DND-41 (cell line): ENCODE results near the gene NDUFB11.

Experiments
- ATAC-seq: fragments of 200-7000 bp; cut with Tn5 transposase; 3 replicates; pipeline ENCODE4 v1.9.1; 2021; ENCODE audit warnings: low read depth; ENCODE audit not compliant: insufficient read depth
- DNase-seq: peaks from one replicate; pipeline ENCODE4 v3.0.0-alpha.2; 2020
- H2AFZ ChIP-seq: 2 replicates; pipeline ENCODE4 v1.6.0; 2012; ENCODE audit warnings: low read depth, low read length
- H3K27ac ChIP-seq: 2 replicates; pipeline ENCODE4 v1.5.1; 2012; ENCODE audit warnings: low read length, inconsistent platforms
- H3K27me3 ChIP-seq: fragments of 200-600 bp; sonication (generic); 2 replicates; pipeline ENCODE4 v1.6.0; 2012; ENCODE audit warnings: low read length, mild to moderate bottlenecking, inconsistent platforms; ENCODE audit not compliant: insufficient read depth, poor library complexity
- H3K36me3 ChIP-seq: 2 replicates; pipeline ENCODE4 v1.5.1; 2012; ENCODE audit warnings: low read length, inconsistent platforms; ENCODE audit not compliant: insufficient read depth
- H3K4me1 ChIP-seq: 2 replicates; pipeline ENCODE4 v1.5.1; 2012; ENCODE audit warnings: mild to moderate bottlenecking, low read length; ENCODE audit not compliant: insufficient read depth
- H3K4me2 ChIP-seq: 2 replicates; pipeline ENCODE4 v1.6.0; 2012; ENCODE audit warnings: mild to moderate bottlenecking, moderate library complexity, low read length, inconsistent platforms; ENCODE audit not compliant: insufficient read depth
- H3K4me3 ChIP-seq, 2 experiments: fragments of 200-600 bp in 1 of 2; shearing (Covaris generic) in 1 of 2; 2 replicates each; pipeline ENCODE4 v1.5.1; 2012 to 2016; ENCODE audit warnings: inconsistent platforms in 2 of 2, low read length in 2 of 2, mild to moderate bottlenecking in 2 of 2, low read depth in 1 of 2, moderate library complexity in 1 of 2
- H3K79me2 ChIP-seq: 2 replicates; pipeline ENCODE4 v1.6.0; 2012; ENCODE audit warnings: low read length, inconsistent platforms; ENCODE audit not compliant: insufficient read depth
- H3K9ac ChIP-seq: 2 replicates; pipeline ENCODE4 v1.6.0; 2012; ENCODE audit warnings: low read depth, mild to moderate bottlenecking, inconsistent platforms, low read length, moderate library complexity
- H3K9me3 ChIP-seq: 2 replicates; pipeline ENCODE4 v1.5.1; 2012; ENCODE audit warnings: low read length, moderate library complexity, mild to moderate bottlenecking, inconsistent platforms; ENCODE audit not compliant: insufficient read depth, severe bottlenecking
- H4K20me1 ChIP-seq: 2 replicates; pipeline ENCODE4 v1.6.0; 2012; ENCODE audit warnings: low read length; ENCODE audit not compliant: insufficient read depth
- EZH2 ChIP-seq: IDR thresholded peaks from 3 replicates; pipeline ENCODE4 v1.6.1; 2012; ENCODE audit warnings: borderline replicate concordance, low read depth, mild to moderate bottlenecking, moderate library complexity, low read length, inconsistent platforms; ENCODE audit not compliant: severe bottlenecking
- TF ChIP-seq, protein P1 (sequence below): IDR thresholded peaks from 2 replicates; pipeline ENCODE4 v1.5.1; 2012; ENCODE audit warnings: borderline replicate concordance, low read length, moderate library complexity, mild to moderate bottlenecking; ENCODE audit not compliant: poor library complexity, severe bottlenecking; ENCODE audit errors: extremely low read depth

The NDUFB11 gene

DNA sequence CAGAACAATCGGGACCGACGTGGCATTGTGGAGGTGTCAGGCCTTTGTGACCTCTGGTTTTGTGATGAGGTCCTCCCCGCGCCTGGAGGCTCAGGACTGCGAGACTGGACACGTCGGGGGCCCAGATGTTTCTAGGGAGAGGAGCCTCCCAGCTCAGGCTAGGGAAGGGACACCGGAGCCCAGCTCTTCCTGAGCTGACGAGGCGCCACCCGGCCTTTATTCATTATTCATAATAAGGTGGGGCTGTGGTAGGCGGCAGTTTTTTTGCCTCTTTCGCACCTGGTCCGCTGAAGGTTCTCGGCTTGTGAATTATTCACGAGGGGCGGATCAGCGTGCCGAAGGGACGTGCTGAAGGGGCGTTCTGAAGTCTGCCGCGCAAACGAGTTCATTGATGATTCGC is 46.8 kb upstream of the NDUFB11 start:
- Histone ChIP-seq H3K4me1 (peaks cover 52% of the 10 kb centered on the region), H3K79me2 (peaks cover 44% of the 10 kb centered on the region), H3K9ac (peak overlapping the region; percentile 74), H3K4me2 (peak overlapping the region; percentile 89), H4K20me1 (peaks cover 9% of the 10 kb centered on the region; the same call in 1 of the 2 replicates), H3K4me3 (peak overlapping the region; percentile 80 to 85), H3K9me3 (no peaks in the 10 kb centered on the region), H3K27me3 (no peaks in the 10 kb centered on the region), H3K27ac (peak overlapping the region; percentile 79), H3K36me3 (peaks cover 14% of the 10 kb centered on the region), H2AFZ (peak overlapping the region; percentile 75)
- DNase-seq = peak; percentile 54
- TF ChIP-seq, protein P1, sequence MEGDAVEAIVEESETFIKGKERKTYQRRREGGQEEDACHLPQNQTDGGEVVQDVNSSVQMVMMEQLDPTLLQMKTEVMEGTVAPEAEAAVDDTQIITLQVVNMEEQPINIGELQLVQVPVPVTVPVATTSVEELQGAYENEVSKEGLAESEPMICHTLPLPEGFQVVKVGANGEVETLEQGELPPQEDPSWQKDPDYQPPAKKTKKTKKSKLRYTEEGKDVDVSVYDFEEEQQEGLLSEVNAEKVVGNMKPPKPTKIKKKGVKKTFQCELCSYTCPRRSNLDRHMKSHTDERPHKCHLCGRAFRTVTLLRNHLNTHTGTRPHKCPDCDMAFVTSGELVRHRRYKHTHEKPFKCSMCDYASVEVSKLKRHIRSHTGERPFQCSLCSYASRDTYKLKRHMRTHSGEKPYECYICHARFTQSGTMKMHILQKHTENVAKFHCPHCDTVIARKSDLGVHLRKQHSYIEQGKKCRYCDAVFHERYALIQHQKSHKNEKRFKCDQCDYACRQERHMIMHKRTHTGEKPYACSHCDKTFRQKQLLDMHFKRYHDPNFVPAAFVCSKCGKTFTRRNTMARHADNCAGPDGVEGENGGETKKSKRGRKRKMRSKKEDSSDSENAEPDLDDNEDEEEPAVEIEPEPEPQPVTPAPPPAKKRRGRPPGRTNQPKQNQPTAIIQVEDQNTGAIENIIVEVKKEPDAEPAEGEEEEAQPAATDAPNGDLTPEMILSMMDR = no peak
- TF ChIP-seq EZH2 = no peak
- no peak for ATAC-seq

DNA sequence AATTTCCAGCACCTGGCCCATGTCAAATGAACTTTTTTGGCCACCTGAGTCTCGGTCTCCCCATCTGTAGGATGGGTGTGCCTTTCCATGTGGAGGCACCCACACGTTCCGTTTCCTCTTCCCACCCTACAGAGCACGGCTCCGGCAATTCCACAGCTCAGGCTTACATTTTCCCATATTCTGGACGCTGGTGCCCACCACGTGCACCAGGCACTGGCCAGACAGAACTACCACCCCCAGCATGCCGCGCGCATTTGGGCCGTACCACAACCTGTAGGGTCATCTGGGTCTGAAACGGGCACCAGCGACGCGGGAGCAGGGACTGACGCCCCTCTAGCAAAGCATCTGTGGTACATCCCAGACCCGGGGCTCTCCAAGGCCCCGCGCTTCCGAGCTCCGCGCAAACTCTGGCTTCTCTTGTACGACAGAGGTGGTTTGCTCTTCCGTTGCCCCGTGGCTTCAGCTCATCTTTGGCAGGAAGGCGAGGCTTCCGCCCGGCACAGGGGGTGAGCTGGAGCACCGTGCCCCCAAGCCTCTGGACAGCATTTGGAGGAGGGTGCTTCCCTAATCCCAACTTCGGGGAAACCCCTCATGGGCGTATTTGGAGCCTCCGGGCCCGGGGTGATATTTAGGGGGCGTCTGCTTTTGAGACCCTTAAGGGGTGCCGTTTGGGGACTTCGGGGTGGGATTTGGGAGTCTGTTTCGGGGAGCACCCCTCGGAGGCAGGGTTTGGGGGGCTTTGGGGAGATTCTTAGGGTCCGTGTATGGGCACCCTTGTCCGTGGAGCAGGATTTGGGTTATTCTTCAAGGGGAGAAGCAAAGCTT is 46.2 kb upstream of the NDUFB11 start:
- Histone ChIP-seq H3K4me3 (peak overlapping the region; percentile 80 to 85), H3K36me3 (peaks cover 14% of the 10 kb centered on the region), H3K27me3 (no peaks in the 10 kb centered on the region), H3K9ac (peak overlapping the region; percentile 74), H2AFZ (peak overlapping the region; percentile 75), H3K4me2 (peak overlapping the region; percentile 89), H3K79me2 (peaks cover 37% of the 10 kb centered on the region), H3K4me1 (peaks cover 46% of the 10 kb centered on the region), H3K27ac (peak overlapping the region; percentile 79), H4K20me1 (peaks cover 2% of the 10 kb centered on the region; the same call in 1 of the 2 replicates), H3K9me3 (no peaks in the 10 kb centered on the region)
- peak; percentile 80 for ATAC-seq
- DNase-seq = peak; percentile 92
- TF ChIP-seq EZH2 = no peak
- TF ChIP-seq, protein P1 = no peak

DNA sequence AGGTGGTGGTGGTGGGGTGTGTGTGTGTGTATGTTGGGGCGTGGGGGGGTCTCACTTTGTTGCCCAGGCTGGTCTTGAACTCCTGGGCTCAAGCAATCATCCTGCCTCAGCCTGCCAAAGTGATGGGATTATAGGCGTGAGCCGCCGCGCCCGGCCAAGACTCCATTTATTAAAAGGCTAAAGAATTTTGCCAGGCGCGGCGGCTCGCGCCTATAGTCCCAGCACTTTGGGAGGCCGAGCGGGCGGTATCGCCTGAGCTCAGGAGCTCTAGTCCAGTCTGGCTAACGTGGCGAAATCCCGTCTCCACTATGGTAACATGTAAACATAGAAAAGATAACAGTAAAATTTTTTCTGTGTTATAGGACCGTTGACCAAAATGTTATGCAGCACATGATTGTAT is 45.4 kb upstream of the NDUFB11 start:
- Histone ChIP-seq H3K79me2 (peaks cover 30% of the 10 kb centered on the region), H3K27ac (no peak overlapping the region), H3K27me3 (no peaks in the 10 kb centered on the region), H3K9ac (no peak overlapping the region), H2AFZ (peak overlapping the region; percentile 61; the same call in 1 of the 2 replicates), H4K20me1 (no peaks in the 10 kb centered on the region; the same call in 1 of the 2 replicates), H3K36me3 (peaks cover 19% of the 10 kb centered on the region), H3K9me3 (no peaks in the 10 kb centered on the region), H3K4me3 (no peak overlapping the region), H3K4me2 (peak overlapping the region; percentile 89), H3K4me1 (peaks cover 38% of the 10 kb centered on the region)
- TF ChIP-seq, protein P1 = no peak
- no peak for TF ChIP-seq EZH2
- DNase-seq (no peak), ATAC-seq (no peak)
